HEK293 (cell line): Measurements from ENCODE around the gene EMILIN1.

Experiments
- CTCF ChIA-PET: fragments of 350-600 bp; formaldehyde crosslinking; extraction: SDS; loops from one replicate; lab custom pipeline; 2021; ENCODE audit warnings: antibody characterized with exemption; lab: Yijun Ruan, JAX
- POLR2A ChIA-PET: fragments of 300-600 bp; formaldehyde crosslinking; extraction: SDS; loops from one replicate; lab custom pipeline; 2020; ENCODE audit warnings: antibody characterized with exemption, inconsistent platforms; lab: Yijun Ruan, JAX
- H3K27ac ChIP-seq: fragments of 200-500 bp; sonication (Bioruptor generic); 2 replicates; pipeline ENCODE4 v1.5.1; 2014; ENCODE audit warnings: low read depth, low read length, control low read depth, inconsistent platforms; ENCODE audit errors: extremely low read depth
- H3K36me3 ChIP-seq, 2 experiments: fragments of 200-500 bp in 1 of 2; sonication (Bioruptor generic) in 1 of 2; 1 replicate in 1 of 2; 2 replicates in 1 of 2; pipeline ENCODE4 v1.5.1; 2014 to 2017; ENCODE audit warnings: inconsistent platforms in 2 of 2, low read length in 2 of 2; ENCODE audit not compliant: control insufficient read depth in 2 of 2, insufficient read depth in 1 of 2
- H3K4me1 ChIP-seq: fragments of 200-500 bp; sonication (Bioruptor generic); 2 replicates; pipeline ENCODE4 v1.5.1; 2014; ENCODE audit warnings: mild to moderate bottlenecking, low read length, inconsistent platforms; ENCODE audit not compliant: control insufficient read depth, insufficient read depth
- H3K4me3 ChIP-seq: 2 replicates; pipeline ENCODE4 v1.5.1; 2011; ENCODE audit warnings: low read depth, mild to moderate bottlenecking, control low read depth, low read length, moderate library complexity
- H3K9me3 ChIP-seq: fragments of 200-500 bp; sonication (Bioruptor generic); 2 replicates; pipeline ENCODE4 v1.5.1; 2014; ENCODE audit warnings: low read depth, low read length, inconsistent platforms; ENCODE audit not compliant: control insufficient read depth, insufficient read depth
- GLIS1 ChIP-seq: fragments of 450-650 bp; formaldehyde crosslinking; IDR thresholded peaks from 2 replicates; pipeline ENCODE4 v1.5.1; 2016; ENCODE audit warnings: missing biosample characterization, missing genetic modification characterization
- KLF16 ChIP-seq: fragments of 450-650 bp; formaldehyde crosslinking; IDR thresholded peaks from 2 replicates; pipeline ENCODE4 v1.5.1; 2017; ENCODE audit warnings: missing biosample characterization, missing genetic modification characterization
- KLF9 ChIP-seq: fragments of 450-650 bp; formaldehyde crosslinking; IDR thresholded peaks from 2 replicates; pipeline ENCODE4 v1.5.1; 2016; ENCODE audit warnings: missing biosample characterization, missing genetic modification characterization, low read depth
- PATZ1 ChIP-seq: fragments of 450-650 bp; formaldehyde crosslinking; IDR thresholded peaks from 2 replicates; pipeline ENCODE4 v1.5.1; 2016; ENCODE audit warnings: missing biosample characterization, missing genetic modification characterization
- PRDM1 ChIP-seq: fragments of 450-650 bp; formaldehyde crosslinking; IDR thresholded peaks from 2 replicates; pipeline ENCODE4; 2016; ENCODE audit warnings: missing biosample characterization, missing genetic modification characterization
- SP2 ChIP-seq: fragments of 450-650 bp; formaldehyde crosslinking; IDR thresholded peaks from 2 replicates; pipeline ENCODE4 v1.5.1; 2016; ENCODE audit warnings: missing biosample characterization, missing genetic modification characterization
- ZBTB10 ChIP-seq: fragments of 450-650 bp; formaldehyde crosslinking; IDR thresholded peaks from 2 replicates; pipeline ENCODE4 v1.5.1; 2016; ENCODE audit warnings: missing biosample characterization, missing genetic modification characterization
- ZBTB21 ChIP-seq: fragments of 450-650 bp; formaldehyde crosslinking; IDR thresholded peaks from 2 replicates; pipeline ENCODE4 v1.5.1; 2017; ENCODE audit warnings: missing biosample characterization, missing genetic modification characterization
- ZBTB8A ChIP-seq: fragments of 450-650 bp; formaldehyde crosslinking; IDR thresholded peaks from 2 replicates; pipeline ENCODE4 v1.5.1; 2016; ENCODE audit warnings: missing biosample characterization, missing genetic modification characterization
- ZNF112 ChIP-seq: fragments of 450-650 bp; formaldehyde crosslinking; IDR thresholded peaks from 2 replicates; pipeline ENCODE4 v1.5.0; 2017; ENCODE audit warnings: missing biosample characterization, missing genetic modification characterization
- ZNF24 ChIP-seq: fragments of 450-650 bp; formaldehyde crosslinking; IDR thresholded peaks from 2 replicates; pipeline ENCODE4 v1.5.1; 2016; ENCODE audit warnings: missing biosample characterization, missing genetic modification characterization
- ZNF335 ChIP-seq: fragments of 450-650 bp; formaldehyde crosslinking; conservative IDR thresholded peaks from 2 replicates; pipeline ENCODE4 v1.5.1; 2016; ENCODE audit warnings: missing biosample characterization, missing genetic modification characterization
- ZNF398 ChIP-seq: fragments of 450-650 bp; formaldehyde crosslinking; IDR thresholded peaks from 2 replicates; pipeline ENCODE4 v1.5.1; 2017; ENCODE audit warnings: missing biosample characterization, missing genetic modification characterization
- ZNF433 ChIP-seq: fragments of 450-650 bp; formaldehyde crosslinking; IDR thresholded peaks from 2 replicates; pipeline ENCODE4 v1.5.1; 2016; ENCODE audit warnings: missing biosample characterization, missing genetic modification characterization, low read depth
- ZNF529 ChIP-seq: fragments of 450-650 bp; formaldehyde crosslinking; IDR thresholded peaks from 2 replicates; pipeline ENCODE4 v1.5.1; 2017; ENCODE audit warnings: missing genetic modification characterization, missing biosample characterization; ENCODE audit not compliant: insufficient replicate concordance
- ZNF561 ChIP-seq: fragments of 450-650 bp; IDR thresholded peaks from 2 replicates; pipeline ENCODE4 v1.5.1; 2018; ENCODE audit warnings: missing biosample characterization, missing genetic modification characterization, borderline replicate concordance
- ZNF571 ChIP-seq: fragments of 450-650 bp; formaldehyde crosslinking; IDR thresholded peaks from 2 replicates; pipeline ENCODE4 v1.5.0; 2017; ENCODE audit warnings: missing biosample characterization, missing genetic modification characterization
- ZNF585B ChIP-seq: fragments of 450-650 bp; formaldehyde crosslinking; IDR thresholded peaks from 2 replicates; pipeline ENCODE4 v1.5.1; 2016; ENCODE audit warnings: missing biosample characterization, missing genetic modification characterization
- ZXDB ChIP-seq: fragments of 450-650 bp; formaldehyde crosslinking; IDR thresholded peaks from 2 replicates; pipeline ENCODE4 v1.5.1; 2016; ENCODE audit warnings: missing biosample characterization, missing genetic modification characterization
- TF ChIP-seq, protein P1 (sequence below): fragments of 450-650 bp; formaldehyde crosslinking; IDR thresholded peaks from 2 replicates; pipeline ENCODE4 v1.5.1; 2016; ENCODE audit warnings: missing biosample characterization, missing genetic modification characterization, borderline replicate concordance

The EMILIN1 gene

DNA sequence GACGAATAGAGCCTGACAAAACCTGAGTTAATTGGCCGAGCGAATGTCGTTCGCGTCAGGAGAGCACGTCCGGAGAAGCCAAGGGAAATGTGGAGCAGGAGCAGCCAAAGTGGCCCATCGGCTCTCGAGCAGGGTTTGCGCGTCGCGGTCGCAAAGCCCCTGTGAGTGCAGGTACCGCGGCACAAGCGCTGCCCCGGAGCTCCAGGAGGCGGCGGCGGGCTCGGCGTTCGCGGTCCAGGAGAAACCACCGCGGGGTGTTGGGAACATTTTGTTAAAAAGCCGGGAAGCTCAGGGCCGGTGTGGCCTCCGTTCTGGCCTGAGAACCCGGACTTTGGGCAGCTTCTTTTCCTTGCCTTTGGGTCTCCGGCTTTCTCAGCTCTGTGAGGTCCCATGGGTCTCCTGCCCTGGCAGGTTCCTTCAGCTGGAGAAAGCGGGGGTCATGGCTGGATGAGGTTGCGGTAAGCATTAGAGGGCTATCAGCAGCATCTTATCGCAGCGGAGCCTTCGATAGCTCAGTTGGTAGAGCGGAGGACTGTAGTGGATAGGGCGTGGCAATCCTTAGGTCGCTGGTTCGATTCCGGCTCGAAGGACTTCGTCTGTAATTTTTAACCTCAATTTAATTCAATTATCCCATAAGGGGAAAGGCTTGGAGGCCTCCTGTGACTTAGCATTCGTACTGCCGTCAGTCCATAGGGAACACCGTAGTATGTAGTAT lies 28.0 kb upstream of the EMILIN1 start (continued):
- peak; percentile 74 for TF ChIP-seq ZNF335 (tag by site-specific recombination)
- no peak; the same call in none of the 2 replicates for TF ChIP-seq ZXDB
- TF ChIP-seq SP2 (tag by site-specific recombination): no peak
- TF ChIP-seq ZNF529 (tag by site-specific recombination): peak; percentile 6
- peak; percentile 46 for TF ChIP-seq ZNF585B (tag by site-specific recombination)
- peak; percentile 12; the same call in 1 of the 2 replicates for TF ChIP-seq PRDM1 (tag by site-specific recombination)
- TF ChIP-seq ZBTB8A: no peak; the same call in none of the 2 replicates
- TF ChIP-seq GLIS1: peak; percentile 21
- TF ChIP-seq ZNF398 (tag by site-specific recombination): 0 out of 2 replicates have a peak, but pooled peaks have one; percentile 9
- TF ChIP-seq ZNF24 (tag by site-specific recombination): peak; percentile 37; the same call in 1 of the 2 replicates
- TF ChIP-seq KLF9 (tag by site-specific recombination): peak; percentile 65
- peak; percentile 70; the same call in 1 of the 2 replicates for TF ChIP-seq PATZ1 (tag by site-specific recombination)
- no peak for TF ChIP-seq ZNF433
- peak; percentile 76 for TF ChIP-seq KLF16 (tag by site-specific recombination)
- TF ChIP-seq, protein P1, sequence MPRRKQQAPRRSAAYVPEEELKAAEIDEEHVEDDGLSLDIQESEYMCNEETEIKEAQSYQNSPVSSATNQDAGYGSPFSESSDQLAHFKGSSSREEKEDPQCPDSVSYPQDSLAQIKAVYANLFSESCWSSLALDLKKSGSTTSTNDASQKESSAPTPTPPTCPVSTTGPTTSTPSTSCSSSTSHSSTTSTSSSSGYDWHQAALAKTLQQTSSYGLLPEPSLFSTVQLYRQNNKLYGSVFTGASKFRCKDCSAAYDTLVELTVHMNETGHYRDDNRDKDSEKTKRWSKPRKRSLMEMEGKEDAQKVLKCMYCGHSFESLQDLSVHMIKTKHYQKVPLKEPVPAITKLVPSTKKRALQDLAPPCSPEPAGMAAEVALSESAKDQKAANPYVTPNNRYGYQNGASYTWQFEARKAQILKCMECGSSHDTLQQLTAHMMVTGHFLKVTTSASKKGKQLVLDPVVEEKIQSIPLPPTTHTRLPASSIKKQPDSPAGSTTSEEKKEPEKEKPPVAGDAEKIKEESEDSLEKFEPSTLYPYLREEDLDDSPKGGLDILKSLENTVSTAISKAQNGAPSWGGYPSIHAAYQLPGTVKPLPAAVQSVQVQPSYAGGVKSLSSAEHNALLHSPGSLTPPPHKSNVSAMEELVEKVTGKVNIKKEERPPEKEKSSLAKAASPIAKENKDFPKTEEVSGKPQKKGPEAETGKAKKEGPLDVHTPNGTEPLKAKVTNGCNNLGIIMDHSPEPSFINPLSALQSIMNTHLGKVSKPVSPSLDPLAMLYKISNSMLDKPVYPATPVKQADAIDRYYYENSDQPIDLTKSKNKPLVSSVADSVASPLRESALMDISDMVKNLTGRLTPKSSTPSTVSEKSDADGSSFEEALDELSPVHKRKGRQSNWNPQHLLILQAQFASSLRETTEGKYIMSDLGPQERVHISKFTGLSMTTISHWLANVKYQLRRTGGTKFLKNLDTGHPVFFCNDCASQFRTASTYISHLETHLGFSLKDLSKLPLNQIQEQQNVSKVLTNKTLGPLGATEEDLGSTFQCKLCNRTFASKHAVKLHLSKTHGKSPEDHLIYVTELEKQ (tag by site-specific recombination): no peak
- peak; percentile 9; the same call in 1 of the 2 replicates for TF ChIP-seq ZBTB21 (tag by site-specific recombination)

- H3K4me3 ChIP-seq: peak within 1 kb of the TSS; percentile 82
- ChIA-PET POLR2A (interaction anchor here (0.6 to 3.7 kb wide), 29 partner anchors 8 to 578 kb away, joined by 3 to 61 read pairs (median 4); partner anchors contain the start of genes ATRAID, CCDC121, GPN1 and GTF3C2), CTCF (interaction anchor here (0.5 to 2.0 kb wide), 9 partner anchors 17 to 252 kb away, joined by 3 to 7 read pairs (median 3); no protein-coding TSS in a partner anchor)
- H3K27ac ChIP-seq: peak within 1 kb of the TSS; percentile 73
- peaks cover 10 to 36% of the 10 kb centered on the region in 2 experiments for H3K36me3 ChIP-seq
- H3K9me3 ChIP-seq: no peaks in the 10 kb centered on the region
- H3K4me1 ChIP-seq: peaks cover 4% of the 10 kb centered on the region
- TF ChIP-seq ZNF571 (tag by site-specific recombination): no peak
- peak; percentile 99 for TF ChIP-seq ZBTB10 (tag by site-specific recombination)
- 0 out of 2 replicates have a peak, but pooled peaks have one; percentile 69 for TF ChIP-seq ZNF561
- TF ChIP-seq, protein P1 (tag by site-specific recombination): 0 out of 2 replicates have a peak, but pooled peaks have one; percentile 19
- TF ChIP-seq ZNF112 (tag by site-specific recombination): no peak
Measured at GRCh38 chr2:27050996-27051901, 27.2 kb upstream of the EMILIN1 start, which contains the start of gene AGBL5. AGBL5 (plus strand) TSS chr2:27051668; CDS start chr2:27052959, 1,291 bp downstream.
